ENCODE data around the gene NOTCH3.
A peak's percentile ranks its signal among the peaks of the same experiment; 100 is the strongest.

NOTCH3 gene

GRCh38 chr19:15235781-15236180 is 35.0 kb upstream of the NOTCH3 start:
- no peak for DNase-seq (ENCODE audit: low read depth)

- no peak for DNase-seq (ENCODE audit: low read depth)
These were observed 33.8 kb upstream of the NOTCH3 start for GRCh38 chr19:15234431-15235130.

- no peak for DNase-seq (ENCODE audit: low read depth)
These were observed 30.5 kb upstream of the NOTCH3 start for GRCh38 chr19:15231271-15231670.

- no peak for DNase-seq (ENCODE audit: low read depth)
These were observed 26.5 kb upstream of the NOTCH3 start for GRCh38 chr19:15227261-15227660.

GRCh38 chr19:15225760-15226159 is 25.0 kb upstream of the NOTCH3 start:
- no peak for DNase-seq (ENCODE audit: low read depth)

- DNase-seq (ENCODE audit: low read depth) = no peak
These were observed 23.0 kb upstream of the NOTCH3 start for GRCh38 chr19:15223649-15224361.

GRCh38 chr19:15222738-15223648 is 22.2 kb upstream of the NOTCH3 start:
- peak; percentile 64 for DNase-seq (ENCODE audit: low read depth)

GRCh38 chr19:15220833-15221232 is 20.0 kb upstream of the NOTCH3 start:
- DNase-seq (ENCODE audit: low read depth) = no peak

- no peak for DNase-seq (ENCODE audit: low read depth)
These were observed 17.7 kb upstream of the NOTCH3 start for GRCh38 chr19:15218501-15218900.

- DNase-seq (ENCODE audit: low read depth) = no peak
These were observed 15.6 kb upstream of the NOTCH3 start for GRCh38 chr19:15216363-15216762.

GRCh38 chr19:15213715-15214381 is 13.1 kb upstream of the NOTCH3 start:
- no peak for DNase-seq (ENCODE audit: low read depth)

GRCh38 chr19:15212711-15213110 is 11.9 kb upstream of the NOTCH3 start:
- DNase-seq (ENCODE audit: low read depth) = no peak

- no peak for DNase-seq (ENCODE audit: low read depth)
These were observed 9.6 kb upstream of the NOTCH3 start for GRCh38 chr19:15210323-15210781.

GRCh38 chr19:15201374-15202023 is 704 bp upstream of the NOTCH3 start:
- no peak for DNase-seq (ENCODE audit: low read depth)

- no peak for DNase-seq (ENCODE audit: low read depth)
These were observed 888 bp downstream of the NOTCH3 start for GRCh38 chr19:15199661-15200552.

- DNase-seq (ENCODE audit: low read depth) = no peak
These were observed 1.7 kb downstream of the NOTCH3 start for GRCh38 chr19:15198951-15199660.

- no peak for DNase-seq (ENCODE audit: low read depth)
These were observed 2.9 kb downstream of the NOTCH3 start for GRCh38 chr19:15197942-15198341.

GRCh38 chr19:15197275-15197941 is 3.4 kb downstream of the NOTCH3 start:
- DNase-seq (ENCODE audit: low read depth) = no peak

- DNase-seq (ENCODE audit: low read depth) = no peak
These were observed 4.3 kb downstream of the NOTCH3 start for GRCh38 chr19:15196360-15197005.
